ENCODE measurements around the gene BCR. TPM values are rescaled to one million over a fixed set of nuclear protein-coding genes. Genes with fewer than 3 reads are reported as not detected.

The BCR gene
- total RNA-seq, 1 donor from 2014 or later: 102 TPM

- Mint-ChIP-seq H3K27ac (no peak overlapping the region), H3K9me3 (ENCODE audit: low read depth) (no peaks in the 10 kb centered on the region), H3K36me3 (ENCODE audit: insufficient read depth) (peaks cover 11% of the 10 kb centered on the region), H3K4me3 (ENCODE audit: low read depth) (no peak overlapping the region), H3K27me3 (no peaks in the 10 kb centered on the region), H3K4me1 (ENCODE audit: low read depth) (peaks cover 6% of the 10 kb centered on the region)
- no peak for TF ChIP-seq CTCF (IDR thresholded peaks at IDR 0.05; ENCODE audit: unreplicated experiment)
- no peak for DNase-seq (ENCODE audit: low spot score, unreplicated experiment)
Measured at GRCh38 chr22:23257889-23258825, 77.8 kb downstream of the BCR start.

- H3K9me3 Mint-ChIP-seq (ENCODE audit: low read depth): no peaks in the 10 kb centered on the region
- TF ChIP-seq CTCF (IDR thresholded peaks at IDR 0.05; ENCODE audit: unreplicated experiment): no peak
- H3K4me1 Mint-ChIP-seq (ENCODE audit: low read depth): peaks cover 6% of the 10 kb centered on the region
- H3K27me3 Mint-ChIP-seq: no peaks in the 10 kb centered on the region
- no peak for DNase-seq (ENCODE audit: low spot score, unreplicated experiment)
- H3K36me3 Mint-ChIP-seq (ENCODE audit: insufficient read depth): peaks cover 11% of the 10 kb centered on the region
- H3K4me3 Mint-ChIP-seq (ENCODE audit: low read depth): no peak overlapping the region
- no peak overlapping the region for H3K27ac Mint-ChIP-seq
Measured at GRCh38 chr22:23258826-23259170, 78.5 kb downstream of the BCR start.

- peaks cover 6% of the 10 kb centered on the region for H3K4me1 Mint-ChIP-seq (ENCODE audit: low read depth)
- no peaks in the 10 kb centered on the region for H3K9me3 Mint-ChIP-seq (ENCODE audit: low read depth)
- H3K27me3 Mint-ChIP-seq: no peaks in the 10 kb centered on the region
- no peak overlapping the region for H3K4me3 Mint-ChIP-seq (ENCODE audit: low read depth)
- peak overlapping the region; percentile 51 for H3K27ac Mint-ChIP-seq
- TF ChIP-seq CTCF (IDR thresholded peaks at IDR 0.05; ENCODE audit: unreplicated experiment): peak; percentile 58
- peaks cover 8% of the 10 kb centered on the region for H3K36me3 Mint-ChIP-seq (ENCODE audit: insufficient read depth)
- DNase-seq (ENCODE audit: low spot score, unreplicated experiment): peak; percentile 37
Measured at GRCh38 chr22:23259916-23260644, 79.8 kb downstream of the BCR start.

- Mint-ChIP-seq H3K4me1 (ENCODE audit: low read depth) (peaks cover 6% of the 10 kb centered on the region), H3K36me3 (ENCODE audit: insufficient read depth) (peaks cover 6% of the 10 kb centered on the region), H3K27ac (peak overlapping the region; percentile 45), H3K9me3 (ENCODE audit: low read depth) (no peaks in the 10 kb centered on the region), H3K4me3 (ENCODE audit: low read depth) (no peak overlapping the region), H3K27me3 (no peaks in the 10 kb centered on the region)
- no peak for DNase-seq (ENCODE audit: low spot score, unreplicated experiment)
- TF ChIP-seq CTCF (IDR thresholded peaks at IDR 0.05; ENCODE audit: unreplicated experiment): no peak
Measured at GRCh38 chr22:23260645-23261581, 80.6 kb downstream of the BCR start.
